ENCODE results near the gene FRRS1.

FRRS1 gene

GRCh38 chr1:99677416-99677815, 89.0 kb downstream of the FRRS1 start:
- Histone ChIP-seq H3K18ac (ENCODE audit: low read depth in 1 of 2, low read length in 2 of 2) (no peak overlapping the region), H2BK120ac (ENCODE audit: low read depth, low read length) (no peak overlapping the region), H3K27me3 (ENCODE audit: control insufficient read depth in 1 of 2, insufficient read depth in 1 of 2, low read length in 2 of 2) (no peaks in the 10 kb centered on the region), H3K4ac (ENCODE audit: low read depth in 1 of 2, low read length in 2 of 2) (no peak overlapping the region), H3K4me2 (ENCODE audit: low read length, poor library complexity, severe bottlenecking) (no peak overlapping the region), H4K8ac (ENCODE audit: low read length) (no peak overlapping the region), H3K27ac (ENCODE audit: low read length, poor library complexity, severe bottlenecking) (no peak overlapping the region), H2AFZ (ENCODE audit: low read depth, low read length) (no peak overlapping the region), H4K91ac (ENCODE audit: low read length) (no peak overlapping the region), H3K23ac (ENCODE audit: low read length in 2 of 2) (no peak overlapping the region), H2BK15ac (ENCODE audit: low read depth, poor library complexity, severe bottlenecking) (no peak overlapping the region), H3K9ac (ENCODE audit: low read length) (no peak overlapping the region), H3K9me3 (ENCODE audit: control insufficient read depth, low read length) (no peaks in the 10 kb centered on the region), H3K4me3 (ENCODE audit: insufficient read depth in 1 of 2, low read depth in 1 of 2, low read length in 2 of 2) (no peak overlapping the region), H3K79me1 (replicated peaks; ENCODE audit: low read length, poor library complexity, severe bottlenecking) (no peaks in the 10 kb centered on the region), H2BK12ac (ENCODE audit: low read length in 2 of 2) (no peak overlapping the region), H2BK5ac (ENCODE audit: low read depth, low read length, poor library complexity, severe bottlenecking) (no peak overlapping the region), H3K36me3 (ENCODE audit: control insufficient read depth in 1 of 2, insufficient read depth in 2 of 2, low read depth in 1 of 2, low read length in 2 of 2) (no peaks in the 10 kb centered on the region), H2AK5ac (ENCODE audit: low read length, severe bottlenecking) (no peak overlapping the region), H3K14ac (ENCODE audit: low read length in 2 of 2) (no peak overlapping the region), H3K4me1 (ENCODE audit: control insufficient read depth, insufficient read depth, low read depth, low read length) (peaks cover 2% of the 10 kb centered on the region)
- no CpG with 5 or more reads among the region's 2 CpGs for WGBS
- no peak for DNase-seq

GRCh38 chr1:99676876-99677275, 89.6 kb downstream of the FRRS1 start:
- Histone ChIP-seq H3K9me3 (ENCODE audit: control insufficient read depth, low read length) (no peaks in the 10 kb centered on the region), H3K36me3 (ENCODE audit: control insufficient read depth in 1 of 2, insufficient read depth in 2 of 2, low read depth in 1 of 2, low read length in 2 of 2) (no peaks in the 10 kb centered on the region), H4K91ac (ENCODE audit: low read length) (no peak overlapping the region), H2BK5ac (ENCODE audit: low read depth, low read length, poor library complexity, severe bottlenecking) (no peak overlapping the region), H3K23ac (ENCODE audit: low read length in 2 of 2) (no peak overlapping the region), H3K4ac (ENCODE audit: low read depth in 1 of 2, low read length in 2 of 2) (no peak overlapping the region), H3K27me3 (ENCODE audit: control insufficient read depth in 1 of 2, insufficient read depth in 1 of 2, low read length in 2 of 2) (no peaks in the 10 kb centered on the region), H3K14ac (ENCODE audit: low read length in 2 of 2) (no peak overlapping the region), H3K4me1 (ENCODE audit: control insufficient read depth, insufficient read depth, low read depth, low read length) (peaks cover 2% of the 10 kb centered on the region), H3K4me3 (ENCODE audit: insufficient read depth in 1 of 2, low read depth in 1 of 2, low read length in 2 of 2) (no peak overlapping the region), H4K8ac (ENCODE audit: low read length) (no peak overlapping the region), H2BK15ac (ENCODE audit: low read depth, poor library complexity, severe bottlenecking) (no peak overlapping the region), H2BK12ac (ENCODE audit: low read length in 2 of 2) (no peak overlapping the region), H3K9ac (ENCODE audit: low read length) (no peak overlapping the region), H2AK5ac (ENCODE audit: low read length, severe bottlenecking) (no peak overlapping the region), H3K18ac (ENCODE audit: low read depth in 1 of 2, low read length in 2 of 2) (no peak overlapping the region), H2BK120ac (ENCODE audit: low read depth, low read length) (no peak overlapping the region), H3K27ac (ENCODE audit: low read length, poor library complexity, severe bottlenecking) (no peak overlapping the region), H3K4me2 (ENCODE audit: low read length, poor library complexity, severe bottlenecking) (no peak overlapping the region), H2AFZ (ENCODE audit: low read depth, low read length) (no peak overlapping the region), H3K79me1 (replicated peaks; ENCODE audit: low read length, poor library complexity, severe bottlenecking) (no peaks in the 10 kb centered on the region)
- no peak for DNase-seq

- no peak overlapping the region for H2BK120ac ChIP-seq (ENCODE audit: low read depth, low read length)
- no peak overlapping the region for H3K4me3 ChIP-seq (ENCODE audit: insufficient read depth in 1 of 2, low read depth in 1 of 2, low read length in 2 of 2)
- no peak overlapping the region for H3K4me2 ChIP-seq (ENCODE audit: low read length, poor library complexity, severe bottlenecking)
- peak overlapping the region in 1 of 2 experiments; percentile 36 for H3K14ac ChIP-seq (ENCODE audit: low read length in 2 of 2)
- no peak overlapping the region for H2BK15ac ChIP-seq (ENCODE audit: low read depth, poor library complexity, severe bottlenecking)
- no peaks in the 10 kb centered on the region for H3K4me1 ChIP-seq (ENCODE audit: control insufficient read depth, insufficient read depth, low read depth, low read length)
- H4K91ac ChIP-seq (ENCODE audit: low read length) = no peak overlapping the region
- H3K23ac ChIP-seq (ENCODE audit: low read length in 2 of 2) = no peak overlapping the region
- no peak overlapping the region for H3K4ac ChIP-seq (ENCODE audit: low read depth in 1 of 2, low read length in 2 of 2)
- H3K9me3 ChIP-seq (ENCODE audit: control insufficient read depth, low read length) = no peaks in the 10 kb centered on the region
- H3K27ac ChIP-seq (ENCODE audit: low read length, poor library complexity, severe bottlenecking) = no peak overlapping the region
- H2BK12ac ChIP-seq (ENCODE audit: low read length in 2 of 2) = peak overlapping the region in 1 of 2 experiments; percentile 39
- no peak overlapping the region for H4K8ac ChIP-seq (ENCODE audit: low read length)
- H3K9ac ChIP-seq (ENCODE audit: low read length) = no peak overlapping the region
- no peak overlapping the region for H2BK5ac ChIP-seq (ENCODE audit: low read depth, low read length, poor library complexity, severe bottlenecking)
- WGBS = no CpG with 5 or more reads among the region's 1 CpG
- DNase-seq = no peak
- no peak overlapping the region for H2AFZ ChIP-seq (ENCODE audit: low read depth, low read length)
- no peaks in the 10 kb centered on the region for H3K79me1 ChIP-seq (replicated peaks; ENCODE audit: low read length, poor library complexity, severe bottlenecking)
- H3K27me3 ChIP-seq (ENCODE audit: control insufficient read depth in 1 of 2, insufficient read depth in 1 of 2, low read length in 2 of 2) = no peaks in the 10 kb centered on the region
- no peak overlapping the region for H2AK5ac ChIP-seq (ENCODE audit: low read length, severe bottlenecking)
- no peak overlapping the region for H3K18ac ChIP-seq (ENCODE audit: low read depth in 1 of 2, low read length in 2 of 2)
- H3K36me3 ChIP-seq (ENCODE audit: control insufficient read depth in 1 of 2, insufficient read depth in 2 of 2, low read depth in 1 of 2, low read length in 2 of 2) = no peaks in the 10 kb centered on the region
Observed at GRCh38 chr1:99675994-99676393, 90.4 kb downstream of the FRRS1 start.

- Histone ChIP-seq H2BK5ac (ENCODE audit: low read depth, low read length, poor library complexity, severe bottlenecking) (no peak overlapping the region), H2BK12ac (ENCODE audit: low read length in 2 of 2) (no peak overlapping the region), H3K4me3 (ENCODE audit: insufficient read depth in 1 of 2, low read depth in 1 of 2, low read length in 2 of 2) (no peak overlapping the region), H2AFZ (ENCODE audit: low read depth, low read length) (no peak overlapping the region), H3K9ac (ENCODE audit: low read length) (no peak overlapping the region), H3K14ac (ENCODE audit: low read length in 2 of 2) (no peak overlapping the region), H4K8ac (ENCODE audit: low read length) (no peak overlapping the region), H3K27me3 (ENCODE audit: control insufficient read depth in 1 of 2, insufficient read depth in 1 of 2, low read length in 2 of 2) (no peaks in the 10 kb centered on the region), H4K91ac (ENCODE audit: low read length) (no peak overlapping the region), H3K9me3 (ENCODE audit: control insufficient read depth, low read length) (no peaks in the 10 kb centered on the region), H3K4me1 (ENCODE audit: control insufficient read depth, insufficient read depth, low read depth, low read length) (no peaks in the 10 kb centered on the region), H3K4ac (ENCODE audit: low read depth in 1 of 2, low read length in 2 of 2) (no peak overlapping the region), H2AK5ac (ENCODE audit: low read length, severe bottlenecking) (no peak overlapping the region), H3K36me3 (ENCODE audit: control insufficient read depth in 1 of 2, insufficient read depth in 2 of 2, low read depth in 1 of 2, low read length in 2 of 2) (no peaks in the 10 kb centered on the region), H2BK120ac (ENCODE audit: low read depth, low read length) (no peak overlapping the region), H3K23ac (ENCODE audit: low read length in 2 of 2) (no peak overlapping the region), H3K79me1 (replicated peaks; ENCODE audit: low read length, poor library complexity, severe bottlenecking) (no peaks in the 10 kb centered on the region), H3K18ac (ENCODE audit: low read depth in 1 of 2, low read length in 2 of 2) (no peak overlapping the region), H3K27ac (ENCODE audit: low read length, poor library complexity, severe bottlenecking) (no peak overlapping the region), H3K4me2 (ENCODE audit: low read length, poor library complexity, severe bottlenecking) (no peak overlapping the region), H2BK15ac (ENCODE audit: low read depth, poor library complexity, severe bottlenecking) (no peak overlapping the region)
- DNase-seq = no peak
Observed at GRCh38 chr1:99675292-99675691, 91.1 kb downstream of the FRRS1 start.

All from mesenchymal stem cell (in vitro differentiated cells and primary cell).